NCI-H1694 treated with DMSO at 0.1 percent for 48 hours (cell line): ENCODE measurements around the gene FANCG.

Source experiments
- DNase-seq: peaks from one replicate; lab custom pipeline; 2025; lab: John Stamatoyannopoulos, UW

The FANCG gene

DNA sequence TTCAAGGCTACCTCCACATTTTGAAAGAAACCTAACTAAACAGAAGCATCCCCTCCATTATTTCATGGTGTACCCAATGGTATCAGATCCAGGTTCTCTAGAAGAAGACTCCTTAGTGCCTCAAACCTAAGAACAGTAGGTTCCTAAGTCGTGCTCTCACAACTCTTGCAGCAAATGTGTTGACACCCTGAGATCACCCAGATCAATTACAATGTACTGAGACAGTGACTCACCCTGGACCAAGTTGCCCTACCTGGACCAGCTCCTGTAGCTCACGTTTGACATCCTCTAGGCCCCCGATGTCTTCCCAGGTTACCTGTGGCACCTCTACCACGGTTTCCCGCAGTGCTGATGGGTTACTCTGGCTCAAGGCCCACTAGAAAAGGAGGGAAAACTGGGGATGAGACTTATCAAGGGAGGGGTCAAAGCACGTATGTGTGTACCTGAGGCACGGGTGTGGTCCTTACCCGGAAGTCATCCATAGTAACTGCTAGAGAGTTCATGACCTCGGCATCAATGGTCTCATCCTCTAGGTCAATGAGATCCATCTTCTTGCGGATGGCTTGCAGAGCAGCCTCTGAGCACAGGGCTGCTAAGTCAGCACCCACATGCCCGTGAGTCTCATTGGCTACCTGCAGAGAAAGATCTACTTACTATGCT, 19.1 kb downstream of the FANCG start:
- DNase-seq: no peak

GRCh38 chr9:35059438-35059837, 20.3 kb downstream of the FANCG start:
- DNase-seq: no peak

GRCh38 chr9:35057271-35057620, 22.5 kb downstream of the FANCG start:
- no peak for DNase-seq

- no peak for DNase-seq
These were observed 23.0 kb downstream of the FANCG start for GRCh38 chr9:35056571-35057270.

DNA sequence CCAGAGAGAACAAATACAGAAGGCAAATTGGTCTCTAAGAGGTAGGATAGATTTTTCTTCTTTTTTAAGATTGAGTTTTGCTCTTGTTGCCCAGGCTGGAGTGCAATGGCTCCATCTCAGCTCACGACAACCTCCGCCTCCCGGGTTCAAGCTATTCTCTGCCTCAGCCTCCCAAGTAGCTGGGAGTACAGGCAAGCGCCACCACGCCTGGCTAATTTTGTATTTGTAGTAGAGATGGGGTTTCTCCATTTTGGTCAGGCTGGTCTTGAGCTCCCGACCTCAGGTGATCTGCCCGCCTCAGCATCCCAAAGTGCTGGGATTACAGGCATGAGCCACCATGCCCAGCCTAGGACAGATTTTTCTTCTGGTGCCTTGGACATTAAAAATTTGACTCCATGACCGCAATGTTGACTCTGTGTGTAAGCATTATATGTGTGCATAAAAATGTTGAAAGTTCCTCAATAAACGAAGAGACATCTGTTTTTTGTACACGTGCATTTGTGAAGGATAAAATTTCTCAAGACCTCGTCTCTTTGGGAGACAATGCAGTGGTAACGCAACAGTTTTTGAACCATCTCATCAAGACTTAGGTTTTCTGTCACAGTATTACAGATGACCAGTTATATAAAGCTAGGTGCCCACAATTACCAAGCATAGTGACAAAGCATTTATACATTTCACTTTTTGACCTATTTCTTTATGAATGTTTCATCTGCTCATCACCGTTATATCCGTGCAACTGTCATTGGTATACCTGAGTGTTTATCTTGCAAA, 24.7 kb downstream of the FANCG start:
- DNase-seq: no peak

- DNase-seq: no peak
These were observed 25.4 kb downstream of the FANCG start for GRCh38 chr9:35054185-35054835.

DNA sequence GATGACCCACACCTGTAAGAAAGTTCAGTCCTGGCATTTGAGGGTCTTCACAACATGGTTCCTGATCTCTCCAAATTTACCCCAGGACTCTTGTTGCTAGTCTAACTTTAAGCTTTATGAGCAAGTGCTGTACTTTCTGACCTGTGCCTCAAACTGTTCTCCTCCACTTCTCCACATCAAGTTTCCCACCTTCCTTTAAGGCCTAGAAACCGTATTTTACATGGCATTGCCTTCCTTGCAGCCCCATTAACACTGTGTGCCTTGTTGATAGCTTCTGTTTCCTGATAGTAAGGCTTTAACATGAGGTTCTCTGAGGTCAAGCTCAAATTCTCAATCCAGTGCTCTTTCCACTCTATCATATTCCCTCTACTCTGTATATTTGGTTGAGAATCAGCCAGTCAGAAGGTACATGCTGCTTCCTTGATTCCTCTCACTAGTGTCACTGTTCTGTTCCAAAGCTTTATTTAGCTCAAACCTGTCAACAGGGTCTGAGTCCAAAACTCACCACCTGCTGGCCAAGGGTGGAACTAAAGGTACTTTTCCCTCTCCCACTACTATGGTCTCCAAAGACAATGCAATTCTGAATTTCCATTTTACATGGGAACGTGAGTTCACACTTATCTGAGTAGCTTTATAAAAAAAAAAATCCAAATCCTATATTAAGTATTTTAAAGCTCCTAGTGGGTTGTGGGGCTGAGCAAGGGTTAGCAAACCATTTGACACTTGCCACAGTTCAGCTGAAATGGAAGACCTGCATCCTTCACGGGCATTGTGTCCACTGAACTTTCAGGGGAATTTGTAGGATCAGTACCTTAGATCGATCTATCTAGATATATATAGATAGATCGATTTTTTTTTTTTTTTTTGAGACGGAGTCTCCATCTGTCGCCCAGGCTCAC, 28.4 kb downstream of the FANCG start:
- DNase-seq: peak; percentile 45

- DNase-seq: no peak
These were observed 31.2 kb downstream of the FANCG start for GRCh38 chr9:35048511-35048910.

DNA sequence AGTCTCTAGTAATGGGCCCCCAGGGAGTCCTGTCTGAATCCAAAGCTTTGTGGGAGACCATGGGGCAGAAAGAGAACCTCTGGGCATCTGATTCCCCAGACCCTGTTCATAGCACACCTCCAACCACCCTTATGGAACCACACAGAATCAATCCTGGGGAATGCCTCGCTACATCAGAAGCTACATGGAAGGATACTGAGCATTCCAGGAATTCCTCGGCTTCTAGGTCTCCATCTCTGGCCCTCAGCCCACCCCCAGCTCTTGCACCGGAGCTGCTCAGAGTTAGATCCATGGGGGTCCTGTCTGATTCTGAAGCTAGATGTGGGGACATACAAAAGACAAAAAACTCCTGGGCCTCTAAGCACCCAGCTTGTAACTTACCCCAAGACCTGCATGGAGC, 35.7 kb downstream of the FANCG start:
- DNase-seq: no peak

- DNase-seq: no peak
These were observed 36.7 kb downstream of the FANCG start for GRCh38 chr9:35042891-35043545.

DNA sequence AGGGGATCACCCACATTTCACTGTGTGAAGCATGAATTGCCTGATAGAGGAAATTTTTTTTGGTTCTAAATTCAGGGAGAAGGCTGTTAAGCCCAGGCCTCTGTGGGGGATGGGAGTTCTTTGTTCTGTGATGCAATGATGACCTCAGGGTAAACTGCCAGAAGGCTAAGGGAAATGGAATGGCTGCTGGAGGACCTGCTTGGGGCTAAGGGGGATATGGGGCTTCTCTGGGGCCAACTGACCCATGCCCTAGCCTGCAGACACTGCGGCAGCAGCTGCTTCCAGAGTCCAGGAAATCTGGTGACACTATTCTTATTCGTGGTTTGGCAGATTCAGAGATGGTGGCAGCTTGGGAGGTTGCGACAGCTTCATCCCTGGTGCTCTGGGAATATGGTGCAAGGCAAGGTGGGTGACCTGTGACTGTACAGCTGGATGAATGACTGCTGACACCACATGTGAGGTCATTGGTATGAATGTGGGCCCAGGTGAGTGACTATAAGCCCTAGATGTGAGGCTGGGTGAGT, 37.6 kb downstream of the FANCG start:
- DNase-seq: no peak

- DNase-seq: no peak
These were observed 43.7 kb downstream of the FANCG start for GRCh38 chr9:35035851-35036701.

DNA sequence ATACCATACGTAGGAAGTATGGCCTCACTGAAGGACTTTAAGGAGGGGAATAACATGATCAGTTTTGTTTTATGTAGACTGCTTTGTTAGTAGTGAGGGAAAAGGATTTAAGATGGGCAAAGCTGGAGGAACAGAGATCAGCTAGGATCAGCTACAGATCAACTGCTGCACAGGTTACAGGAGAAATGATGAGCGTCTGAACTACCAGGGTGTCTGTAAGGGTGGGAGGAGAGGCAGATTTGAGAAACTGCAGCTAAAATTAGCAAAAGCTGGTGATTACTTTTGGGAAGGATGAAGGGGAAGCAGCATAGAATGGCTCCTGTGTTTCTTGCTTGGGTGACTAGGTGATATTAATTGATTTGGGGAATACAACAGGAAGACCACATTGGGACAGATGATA, 46.6 kb downstream of the FANCG start:
- no peak for DNase-seq

DNA sequence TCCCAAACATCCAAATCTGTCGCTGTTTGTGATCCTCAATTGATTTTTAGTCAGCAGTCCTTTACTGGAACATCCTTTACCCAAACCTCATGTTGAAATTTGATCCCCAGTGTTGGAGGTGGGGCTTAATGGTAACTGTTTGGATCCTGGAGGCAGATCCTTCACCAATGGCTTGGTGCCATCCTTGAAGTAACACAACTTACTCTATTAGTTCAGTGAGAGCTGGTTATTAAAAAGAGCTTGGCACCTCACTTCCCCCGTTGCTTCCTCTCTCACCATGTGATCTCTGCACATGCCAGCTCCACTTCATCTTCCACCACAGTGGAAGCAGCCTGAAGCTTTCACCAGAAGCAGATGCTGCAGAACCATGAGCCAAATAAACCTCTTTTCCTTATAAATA, 49.9 kb downstream of the FANCG start:
- DNase-seq: no peak

DNA sequence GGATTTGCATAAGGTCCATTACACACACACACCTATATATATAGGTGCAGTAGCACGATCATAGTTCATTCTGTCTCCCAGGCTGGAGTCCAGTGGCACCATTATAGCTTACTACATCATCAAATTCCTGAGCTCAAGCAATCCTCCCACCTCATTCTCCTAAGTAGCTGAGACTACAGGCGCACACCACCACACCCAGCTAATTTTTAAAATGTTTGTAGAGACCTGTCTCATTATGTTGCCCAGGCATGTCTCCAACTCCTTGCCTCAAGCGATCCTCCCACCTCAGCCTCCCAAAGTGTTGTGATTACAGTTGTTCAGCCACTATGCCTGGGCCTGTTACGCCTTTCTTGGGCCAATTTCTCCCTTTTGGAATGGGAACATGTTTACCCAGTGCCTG, 50.5 kb downstream of the FANCG start:
- DNase-seq: no peak

DNA sequence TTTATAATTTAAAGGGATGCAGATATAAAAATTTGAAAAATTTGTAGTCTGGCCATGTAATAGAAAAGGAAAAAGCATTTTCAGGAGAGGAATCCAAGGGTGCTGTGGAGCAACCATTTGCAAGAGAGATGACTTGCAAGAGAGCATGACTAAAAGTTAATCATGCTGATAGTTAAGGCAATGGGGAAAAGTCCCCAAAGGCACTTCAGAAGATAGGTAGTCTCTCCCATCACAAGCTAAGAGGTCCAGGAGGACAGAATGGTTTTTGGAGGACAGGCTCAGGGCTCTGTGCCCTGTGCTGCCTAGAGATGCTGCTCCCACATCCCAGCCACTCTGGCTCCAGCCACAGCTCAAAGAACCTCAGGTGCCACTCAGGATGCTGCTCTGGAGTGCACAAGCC, 51.4 kb downstream of the FANCG start:
- no peak for DNase-seq

DNA sequence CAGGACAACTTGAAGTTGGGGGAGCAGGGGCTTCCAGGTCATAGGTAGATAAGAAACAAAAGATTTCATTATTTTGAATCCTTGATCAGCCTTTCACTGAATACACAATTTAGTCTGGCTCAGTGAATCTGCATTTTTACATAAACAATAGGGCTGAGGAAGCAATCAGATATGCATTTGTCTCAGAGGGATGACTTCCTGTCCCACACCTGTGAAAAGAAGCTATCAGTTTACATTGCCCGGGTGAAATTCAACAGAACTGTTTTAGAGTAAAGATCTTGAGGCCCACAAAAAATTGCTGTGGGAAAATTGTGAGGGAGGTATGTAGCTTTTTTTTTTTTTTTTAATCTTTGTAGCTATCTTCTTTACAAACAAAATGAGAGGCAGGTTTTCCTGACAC, 51.9 kb downstream of the FANCG start:
- DNase-seq: no peak

GRCh38 chr9:35027374-35027773, 52.4 kb downstream of the FANCG start:
- DNase-seq: no peak

GRCh38 chr9:35026671-35027070, 53.1 kb downstream of the FANCG start:
- DNase-seq: no peak
